ENCODE data around the gene REXO1.

DNA sequence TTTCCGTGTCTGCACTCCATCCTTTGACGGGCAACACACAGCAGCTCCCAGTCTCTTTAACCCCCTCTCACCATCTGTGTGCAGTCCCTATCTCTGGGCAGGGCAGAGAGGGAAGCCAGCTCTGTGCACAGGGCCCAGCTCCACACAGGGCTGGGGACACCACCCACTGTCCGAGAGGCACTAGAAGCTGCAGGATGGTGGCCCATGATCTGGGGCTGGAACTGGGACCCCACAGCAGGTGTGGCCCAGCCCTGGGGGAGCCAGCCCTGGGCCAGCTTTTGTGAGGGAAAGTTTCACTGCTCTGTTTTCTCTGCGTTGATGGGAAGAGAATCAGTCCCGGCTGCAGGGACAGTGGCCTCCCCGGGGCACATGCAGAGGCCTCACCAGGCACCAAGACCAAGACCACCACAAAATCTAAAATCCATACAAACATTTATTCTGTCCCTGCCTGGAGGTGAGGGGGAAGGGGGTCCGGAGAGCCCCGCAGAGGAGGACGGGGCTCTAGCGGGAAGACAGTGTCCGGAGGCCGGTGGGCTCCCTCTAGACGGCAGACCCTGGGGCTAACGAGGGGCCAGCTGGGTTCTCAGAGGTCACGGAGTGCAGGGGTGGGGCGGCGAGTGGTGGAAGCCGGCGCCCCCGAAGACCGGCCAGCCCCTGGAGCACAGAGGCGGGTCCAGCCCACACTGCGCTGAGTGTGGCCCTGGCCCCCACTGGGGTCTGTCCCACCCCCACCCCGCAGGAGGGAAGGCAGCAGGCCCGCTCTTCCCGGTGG is 33.3 kb downstream of the REXO1 start:
- TF ChIP-seq POLR2A (IDR thresholded peaks at IDR 0.05) (no peak), EP300 (IDR thresholded peaks at IDR 0.05) (no peak)
- TF ChIP-seq, protein P1, sequence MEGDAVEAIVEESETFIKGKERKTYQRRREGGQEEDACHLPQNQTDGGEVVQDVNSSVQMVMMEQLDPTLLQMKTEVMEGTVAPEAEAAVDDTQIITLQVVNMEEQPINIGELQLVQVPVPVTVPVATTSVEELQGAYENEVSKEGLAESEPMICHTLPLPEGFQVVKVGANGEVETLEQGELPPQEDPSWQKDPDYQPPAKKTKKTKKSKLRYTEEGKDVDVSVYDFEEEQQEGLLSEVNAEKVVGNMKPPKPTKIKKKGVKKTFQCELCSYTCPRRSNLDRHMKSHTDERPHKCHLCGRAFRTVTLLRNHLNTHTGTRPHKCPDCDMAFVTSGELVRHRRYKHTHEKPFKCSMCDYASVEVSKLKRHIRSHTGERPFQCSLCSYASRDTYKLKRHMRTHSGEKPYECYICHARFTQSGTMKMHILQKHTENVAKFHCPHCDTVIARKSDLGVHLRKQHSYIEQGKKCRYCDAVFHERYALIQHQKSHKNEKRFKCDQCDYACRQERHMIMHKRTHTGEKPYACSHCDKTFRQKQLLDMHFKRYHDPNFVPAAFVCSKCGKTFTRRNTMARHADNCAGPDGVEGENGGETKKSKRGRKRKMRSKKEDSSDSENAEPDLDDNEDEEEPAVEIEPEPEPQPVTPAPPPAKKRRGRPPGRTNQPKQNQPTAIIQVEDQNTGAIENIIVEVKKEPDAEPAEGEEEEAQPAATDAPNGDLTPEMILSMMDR (IDR thresholded peaks at IDR 0.05), result no peak
